ENCODE data around the gene TMEM126A. TPM values are rescaled to one million over a fixed set of nuclear protein-coding genes. Genes with fewer than 3 reads are reported as not detected.
A peak's percentile ranks its signal among the peaks of the same experiment; 100 is the strongest.
"Not testable (repeated sequence)": the region's sequence is repeated elsewhere in the genome, so short reads cannot be mapped to it uniquely, and the experiment has no call there.

The TMEM126A gene
- total RNA-seq, 2 experiments from 2014 or later = 28.4 to 39.0 TPM

- Mint-ChIP-seq H3K4me1 (peaks cover 38% of the 10 kb centered on the region), H3K27me3 (peaks cover 2% of the 10 kb centered on the region), H3K4me3 (peak within 1 kb of the TSS; percentile 91), H3K9me3 (ENCODE audit: low read depth) (no peaks in the 10 kb centered on the region), H3K36me3 (peaks cover 15% of the 10 kb centered on the region), H3K27ac (peak within 1 kb of the TSS; percentile 91)
- peak; percentile 99 for ATAC-seq
- peak; percentile 99 for DNase-seq
- CTCF ChIA-PET = interaction anchor here (0.7 to 1.7 kb wide), 7 partner anchors 9 to 227 kb away, joined by 3 to 6 read pairs (median 5); partner anchors contain the start of genes CCDC83 and TMEM126A
These were observed 19.6 kb upstream of the TMEM126A start, which contains the start of gene TMEM126B for GRCh38 chr11:85627998-85628770. TSS of gene TMEM126B (plus strand) at chr11:85628593. CDS start at chr11:85628608, 15 bp downstream.

DNA sequence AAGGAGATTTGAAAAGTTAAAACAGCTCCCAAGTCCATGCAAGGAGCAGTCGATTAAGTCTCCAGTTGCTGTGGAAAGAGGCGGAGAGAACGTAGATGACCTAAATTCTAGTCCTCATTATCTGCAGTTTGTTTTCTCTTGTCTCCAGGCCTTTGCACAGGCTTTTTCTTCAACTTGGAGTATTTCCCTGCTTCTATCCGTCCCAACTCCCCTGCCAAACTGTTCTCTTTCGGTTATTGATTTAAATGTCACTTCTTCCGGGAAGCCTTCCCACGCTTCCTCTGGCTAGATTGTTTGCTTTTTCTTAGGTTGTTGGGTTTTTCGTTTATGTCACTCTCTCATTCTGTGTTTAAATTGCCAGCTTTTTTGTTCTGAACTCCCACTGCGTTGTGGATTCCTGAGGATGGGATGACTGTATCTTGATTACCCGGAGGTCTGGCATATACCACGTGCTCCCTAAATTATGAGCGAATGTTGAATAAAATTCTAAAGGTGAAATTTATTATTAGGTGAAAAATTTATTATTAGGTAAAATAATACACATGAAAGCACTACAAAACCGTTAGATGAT is 18.9 kb upstream of the TMEM126A start:
- peaks cover 37% of the 10 kb centered on the region for H3K4me1 Mint-ChIP-seq
- H3K9me3 Mint-ChIP-seq (ENCODE audit: low read depth) = no peaks in the 10 kb centered on the region

GRCh38 chr11:85634747-85635146 is 13.0 kb upstream of the TMEM126A start:
- no peaks in the 10 kb centered on the region for H3K27me3 Mint-ChIP-seq
- H3K36me3 Mint-ChIP-seq = peaks cover 40% of the 10 kb centered on the region
- ATAC-seq (no peak), DNase-seq (no peak)
- peaks cover 10% of the 10 kb centered on the region for H3K4me1 Mint-ChIP-seq
- no peak overlapping the region for H3K27ac Mint-ChIP-seq
- no peak overlapping the region for H3K4me3 Mint-ChIP-seq
- CTCF ChIA-PET = interaction anchor here (3.5 kb wide), 1 partner anchor 13 kb away, joined by 11 read pairs; the partner anchor contains the start of gene TMEM126A
- no peaks in the 10 kb centered on the region for H3K9me3 Mint-ChIP-seq (ENCODE audit: low read depth)

More for the DNA sequence above, 18.9 kb upstream of the TMEM126A start:
- ATAC-seq (peak; percentile 6), DNase-seq (no peak)
- H3K27me3 Mint-ChIP-seq = peaks cover 2% of the 10 kb centered on the region
- H3K36me3 Mint-ChIP-seq = peaks cover 19% of the 10 kb centered on the region
- CTCF ChIA-PET = interaction anchor here (0.7 to 1.7 kb wide), 5 partner anchors 10 to 226 kb away, joined by 3 to 6 read pairs (median 5); partner anchors contain the start of gene CCDC83
- peak overlapping the region; percentile 91 for H3K27ac Mint-ChIP-seq
- peak overlapping the region; percentile 91 for H3K4me3 Mint-ChIP-seq

GRCh38 chr11:85643191-85643614 is 4.6 kb upstream of the TMEM126A start:
- Mint-ChIP-seq H3K4me1 (peaks cover 9% of the 10 kb centered on the region), H3K27ac (no peak overlapping the region), H3K4me3 (no peak overlapping the region), H3K36me3 (peaks cover 9% of the 10 kb centered on the region), H3K27me3 (peaks cover 48% of the 10 kb centered on the region), H3K9me3 (ENCODE audit: low read depth) (no peaks in the 10 kb centered on the region)
- no peak for ATAC-seq
- CTCF ChIA-PET = no interaction called here
- DNase-seq = no peak

DNA sequence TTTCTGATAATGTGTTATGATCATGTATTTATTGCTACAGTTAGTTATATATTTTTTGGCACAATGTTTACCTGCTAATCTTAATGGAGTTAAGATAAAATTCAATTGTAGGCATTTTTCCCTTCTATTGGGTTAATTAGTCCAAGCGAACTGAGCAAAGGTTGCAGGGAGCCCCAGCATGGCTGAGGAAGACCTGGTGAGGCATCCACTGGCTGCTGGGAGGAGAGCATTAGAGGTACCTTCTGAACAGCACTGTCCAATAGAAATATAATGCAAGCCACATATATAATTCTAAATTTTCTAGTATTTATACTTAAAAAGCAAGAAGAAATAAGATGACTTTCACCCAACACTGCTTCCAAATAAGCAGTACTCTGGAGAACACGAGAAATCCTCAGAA is 689 bp upstream of the TMEM126A start:
- Mint-ChIP-seq H3K4me3 (peak overlapping the region; percentile 100), H3K9me3 (ENCODE audit: low read depth) (no peaks in the 10 kb centered on the region), H3K36me3 (peaks cover 9% of the 10 kb centered on the region), H3K27me3 (peaks cover 32% of the 10 kb centered on the region), H3K4me1 (peaks cover 33% of the 10 kb centered on the region), H3K27ac (peak overlapping the region; percentile 99)
- DNase-seq = no peak
- CTCF ChIA-PET = interaction anchor here (0.6 to 2.3 kb wide), 11 partner anchors 10 to 208 kb away, joined by 3 to 11 read pairs (median 4); partner anchors contain the start of genes CCDC83, CREBZF and DLG2
- ATAC-seq = no peak

DNA sequence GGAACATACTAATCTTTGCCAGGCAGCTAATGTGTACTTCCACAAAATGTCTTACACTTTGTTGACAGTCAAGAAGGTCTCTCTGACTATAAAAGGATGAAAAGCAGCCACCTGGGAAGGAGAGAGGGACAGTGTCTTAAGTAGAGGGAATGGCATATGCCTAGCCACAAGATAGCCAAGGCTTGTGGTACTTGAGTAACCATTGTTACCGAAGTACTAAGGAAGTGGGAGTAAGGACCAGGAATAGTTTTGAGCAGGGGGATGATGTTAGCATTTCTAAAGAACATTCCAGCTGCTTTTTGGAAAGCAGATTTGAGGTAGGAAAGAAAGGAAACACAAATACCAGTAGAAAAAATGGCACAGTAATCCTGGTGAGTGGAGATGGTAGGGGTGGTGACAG is 3.4 kb downstream of the TMEM126A start:
- no peak for DNase-seq

GRCh38 chr11:85652786-85653447 is 5.2 kb downstream of the TMEM126A start:
- no peak for ATAC-seq

More for the DNA sequence above, 3.4 kb downstream of the TMEM126A start:
- peaks cover 53% of the 10 kb centered on the region for H3K4me1 Mint-ChIP-seq
- no peaks in the 10 kb centered on the region for H3K9me3 Mint-ChIP-seq (ENCODE audit: low read depth)
- H3K27me3 Mint-ChIP-seq = no peaks in the 10 kb centered on the region
- no peak overlapping the region for H3K4me3 Mint-ChIP-seq
- peaks cover 21% of the 10 kb centered on the region for H3K36me3 Mint-ChIP-seq
- no peak overlapping the region for H3K27ac Mint-ChIP-seq
- no peak for ATAC-seq
- CTCF ChIA-PET = interaction anchor here (0.6 to 2.9 kb wide), 2 partner anchors 10 to 13 kb away, joined by 3 to 13 read pairs; partner anchors contain the start of gene CREBZF

DNA sequence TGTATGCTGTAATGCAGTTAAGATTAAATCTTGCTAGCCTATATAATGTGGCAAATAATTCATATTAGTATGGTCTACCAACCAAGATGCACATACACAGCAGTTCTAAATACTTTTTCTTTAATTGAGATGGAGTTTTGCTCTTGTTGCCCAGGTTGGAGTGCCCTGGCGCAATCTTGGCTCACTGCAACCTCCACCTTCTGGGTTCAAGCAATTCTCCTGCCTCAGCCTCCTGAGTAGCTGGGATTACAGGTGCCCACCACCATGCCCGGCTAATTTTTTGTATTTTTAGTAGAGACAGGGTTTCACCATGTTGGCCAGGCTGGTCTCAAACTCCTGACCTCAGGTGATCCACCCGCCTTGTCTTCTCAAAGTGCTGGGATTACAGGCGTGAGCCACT is 6.6 kb downstream of the TMEM126A start:
- H3K4me3 Mint-ChIP-seq; H3K27me3 Mint-ChIP-seq; H3K9me3 Mint-ChIP-seq (ENCODE audit: low read depth); H3K27ac Mint-ChIP-seq; CTCF ChIA-PET; ATAC-seq; DNase-seq: not testable (repeated sequence)
- Mint-ChIP-seq H3K36me3 (peaks cover 38% of the 10 kb centered on the region), H3K4me1 (peaks cover 54% of the 10 kb centered on the region)

More at GRCh38 chr11:85652786-85653447, 5.2 kb downstream of the TMEM126A start:
- H3K4me1 Mint-ChIP-seq = peaks cover 53% of the 10 kb centered on the region
- H3K36me3 Mint-ChIP-seq = peaks cover 32% of the 10 kb centered on the region
- CTCF ChIA-PET = interaction anchor here (2.9 kb wide), 1 partner anchor 11 kb away, joined by 13 read pairs; the partner anchor contains the start of gene CREBZF
- no peaks in the 10 kb centered on the region for H3K9me3 Mint-ChIP-seq (ENCODE audit: low read depth)
- no peaks in the 10 kb centered on the region for H3K27me3 Mint-ChIP-seq
- peak overlapping the region; percentile 48 for H3K27ac Mint-ChIP-seq
- DNase-seq = no peak
- H3K4me3 Mint-ChIP-seq = peak overlapping the region; percentile 22

GRCh38 chr11:85656777-85657176 is 9.0 kb downstream of the TMEM126A start:
- H3K4me3 Mint-ChIP-seq = no peak overlapping the region
- DNase-seq (no peak), ATAC-seq (no peak)
- H3K4me1 Mint-ChIP-seq = peaks cover 62% of the 10 kb centered on the region
- no peak overlapping the region for H3K27ac Mint-ChIP-seq
- H3K27me3 Mint-ChIP-seq = no peaks in the 10 kb centered on the region
- no peaks in the 10 kb centered on the region for H3K9me3 Mint-ChIP-seq (ENCODE audit: low read depth)
- CTCF ChIA-PET = interaction anchor here (1.0 kb wide), 1 partner anchor 635 kb away, joined by 3 read pairs; no protein-coding TSS in a partner anchor
- H3K36me3 Mint-ChIP-seq = peaks cover 50% of the 10 kb centered on the region

DNA sequence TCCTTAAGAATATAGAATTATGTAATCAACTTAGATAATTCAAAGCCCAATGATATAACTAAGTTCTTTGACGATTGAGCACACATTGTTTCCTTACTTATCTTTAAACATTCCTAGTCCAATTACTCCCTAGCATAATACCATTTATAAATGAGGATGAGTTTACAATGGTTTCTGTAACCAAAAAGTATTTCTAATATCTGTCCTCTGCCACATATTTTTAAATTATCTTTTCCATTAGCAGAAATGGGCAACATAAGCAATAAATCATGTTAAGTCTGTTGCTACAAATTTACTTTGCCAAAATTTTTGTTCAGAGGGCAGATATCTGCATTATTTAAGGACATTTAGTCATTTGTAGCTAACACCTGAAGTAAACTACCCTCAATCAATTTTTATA is 10.4 kb downstream of the TMEM126A start:
- no peak for DNase-seq
- Mint-ChIP-seq H3K9me3 (ENCODE audit: low read depth) (no peaks in the 10 kb centered on the region), H3K4me3 (no peak overlapping the region), H3K4me1 (peaks cover 61% of the 10 kb centered on the region), H3K36me3 (peaks cover 55% of the 10 kb centered on the region), H3K27me3 (no peaks in the 10 kb centered on the region), H3K27ac (no peak overlapping the region)
- CTCF ChIA-PET = interaction anchor here (1.0 to 1.3 kb wide), 2 partner anchors 11 to 196 kb away, joined by 3 read pairs; partner anchors contain the start of genes CCDC83 and TMEM126A
- ATAC-seq = no peak

- H3K27ac Mint-ChIP-seq = no peak overlapping the region
- ATAC-seq (no peak), DNase-seq (no peak)
- no peaks in the 10 kb centered on the region for H3K9me3 Mint-ChIP-seq (ENCODE audit: low read depth)
- CTCF ChIA-PET = interaction anchor here (1.5 to 1.7 kb wide), 2 partner anchors 13 to 35 kb away, joined by 3 to 4 read pairs; no protein-coding TSS in a partner anchor
- H3K4me1 Mint-ChIP-seq = peaks cover 54% of the 10 kb centered on the region
- H3K27me3 Mint-ChIP-seq = no peaks in the 10 kb centered on the region
- peak overlapping the region; percentile 97 for H3K4me3 Mint-ChIP-seq
- peaks cover 53% of the 10 kb centered on the region for H3K36me3 Mint-ChIP-seq
These were observed 14.4 kb downstream of the TMEM126A start for GRCh38 chr11:85661972-85662664.

GRCh38 chr11:85663080-85663752 is 15.4 kb downstream of the TMEM126A start:
- Mint-ChIP-seq H3K9me3 (ENCODE audit: low read depth) (no peaks in the 10 kb centered on the region), H3K27ac (peak overlapping the region; percentile 99), H3K4me1 (peaks cover 49% of the 10 kb centered on the region), H3K36me3 (peaks cover 50% of the 10 kb centered on the region), H3K4me3 (peak overlapping the region; percentile 97), H3K27me3 (no peaks in the 10 kb centered on the region)
- ATAC-seq = peak; percentile 11
- no peak for DNase-seq
- CTCF ChIA-PET = interaction anchor here (0.8 to 2.9 kb wide), 12 partner anchors 11 to 555 kb away, joined by 3 to 13 read pairs (median 4); partner anchors contain the start of genes CCDC83, TMEM126A and TMEM126B

Measured in activated CD8-positive, alpha-beta memory T cell treated with anti-CD3 and anti-CD28 coated beads, Interleukin-2, amount 10 ng/mL, durations not matched to agents 7 days and 5 days (primary cell).